Measurements from ENCODE around the gene LPP.
"Not testable (repeated sequence)": the region's sequence is repeated elsewhere in the genome, so short reads cannot be mapped to it uniquely, and the experiment has no call there.

LPP gene

DNA sequence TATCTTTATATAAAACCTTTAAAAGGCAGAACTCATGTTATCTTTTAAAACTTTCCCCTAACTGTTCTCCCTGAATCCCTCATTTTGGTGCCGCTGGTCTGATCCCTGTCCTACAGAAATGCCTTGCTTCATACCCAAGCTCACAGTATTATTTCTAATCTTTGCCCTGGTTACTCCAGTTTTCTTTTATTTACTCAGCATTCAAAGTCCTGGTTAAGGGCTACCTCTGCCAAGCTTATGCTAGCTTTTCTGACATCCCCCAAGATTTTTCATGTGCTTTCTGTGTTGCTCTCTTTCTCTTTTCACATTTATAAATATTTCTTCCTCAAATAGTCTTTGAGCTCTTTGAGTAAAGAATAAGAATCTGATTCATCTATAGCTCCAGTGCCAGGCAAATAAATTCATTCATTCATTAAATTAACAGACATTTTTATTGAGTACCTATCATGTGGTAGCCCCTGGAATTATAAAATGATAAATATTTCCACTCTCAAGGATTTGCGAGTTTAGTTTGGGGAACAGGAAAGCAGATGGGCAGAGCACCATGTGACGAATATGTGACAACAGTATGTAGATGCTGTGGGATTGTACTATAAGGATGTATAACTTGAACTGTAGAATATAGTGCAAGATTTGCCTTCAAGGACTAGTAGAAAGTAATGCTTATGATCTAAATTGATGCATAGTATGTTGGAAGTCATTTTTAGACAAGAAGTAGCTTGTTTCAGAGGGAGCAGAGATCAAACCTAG lies 247.5 kb downstream of the LPP start:
- no peak for DNase-seq (ENCODE audit: low spot score)

DNA sequence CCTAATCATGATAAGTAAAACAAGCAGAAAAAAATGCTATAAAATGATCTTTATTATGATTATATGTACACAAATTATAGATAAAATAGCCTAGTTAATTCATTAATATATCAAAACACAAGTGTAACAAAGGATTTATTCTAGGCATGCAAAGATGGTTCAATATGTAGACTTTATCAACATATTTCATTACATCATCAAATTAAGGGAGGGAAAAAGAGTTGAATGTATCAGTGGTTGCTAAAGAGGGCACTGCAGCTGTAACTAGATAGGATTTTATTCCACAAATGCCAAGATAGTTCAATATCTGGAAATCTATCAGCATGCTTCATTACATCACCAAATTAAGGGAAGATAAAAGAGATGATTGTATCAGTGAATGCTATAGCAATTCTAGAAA lies 248.3 kb downstream of the LPP start:
- no peak for DNase-seq (ENCODE audit: low spot score)

DNA sequence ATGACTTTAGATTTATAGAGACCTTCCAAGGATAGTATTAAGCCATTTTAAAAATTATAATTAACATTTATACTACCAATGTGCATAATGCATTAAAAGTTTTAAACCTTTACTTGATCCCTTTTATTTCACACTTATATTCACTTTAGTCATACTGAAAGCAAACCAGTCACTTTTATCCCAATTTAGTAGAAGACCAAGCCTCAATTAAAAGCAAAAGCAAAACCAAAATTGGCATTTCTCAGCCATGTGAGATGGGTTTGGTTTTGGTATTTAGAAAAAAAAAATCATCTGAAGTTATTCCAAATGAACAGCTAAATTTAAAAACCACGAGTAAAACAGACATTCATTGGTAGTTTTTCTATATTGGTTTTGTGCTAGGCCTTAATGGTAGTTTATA lies 249.4 kb downstream of the LPP start:
- DNase-seq (ENCODE audit: low spot score) = no peak

DNA sequence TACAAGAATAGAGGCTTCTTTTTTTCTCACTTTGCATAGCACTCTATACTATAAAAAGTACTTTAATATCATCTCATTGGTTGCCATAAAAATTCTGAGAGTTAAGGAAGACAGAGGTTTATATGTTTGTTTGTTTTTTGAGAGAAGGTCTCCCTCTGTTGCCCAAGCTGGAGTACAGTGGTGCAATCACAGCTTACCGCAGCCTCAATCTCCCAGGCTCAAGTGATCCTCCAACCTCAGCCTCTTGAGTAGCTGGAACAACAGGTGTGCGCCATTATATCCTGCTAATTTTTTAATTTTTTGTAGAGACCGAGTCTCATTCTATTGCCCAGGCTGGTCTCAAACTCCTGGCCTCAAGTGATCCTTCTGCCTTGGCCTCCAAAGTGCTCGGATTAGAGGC lies 250.2 kb downstream of the LPP start:
- no peak for DNase-seq (ENCODE audit: low spot score)

DNA sequence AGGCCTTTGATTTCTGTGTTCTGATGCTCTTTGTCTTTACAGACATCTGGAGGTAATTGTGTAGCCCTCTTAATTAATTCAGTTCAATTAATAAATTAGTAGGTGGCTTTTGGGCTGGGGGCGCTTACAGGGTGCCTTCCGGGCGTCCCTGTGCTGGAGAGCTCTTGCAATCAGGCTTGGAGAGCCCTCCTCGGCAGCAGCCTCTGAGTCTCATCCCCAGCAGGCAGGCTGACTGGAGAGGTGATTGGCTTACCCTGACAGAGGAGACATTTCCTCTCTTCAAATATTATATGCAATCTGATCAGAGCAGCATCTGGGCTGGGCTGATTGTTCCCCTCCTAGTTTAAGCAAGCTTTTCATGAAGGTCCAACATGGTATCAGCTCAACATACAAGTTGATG lies 250.7 kb downstream of the LPP start:
- no peak for DNase-seq (ENCODE audit: low spot score)

DNA sequence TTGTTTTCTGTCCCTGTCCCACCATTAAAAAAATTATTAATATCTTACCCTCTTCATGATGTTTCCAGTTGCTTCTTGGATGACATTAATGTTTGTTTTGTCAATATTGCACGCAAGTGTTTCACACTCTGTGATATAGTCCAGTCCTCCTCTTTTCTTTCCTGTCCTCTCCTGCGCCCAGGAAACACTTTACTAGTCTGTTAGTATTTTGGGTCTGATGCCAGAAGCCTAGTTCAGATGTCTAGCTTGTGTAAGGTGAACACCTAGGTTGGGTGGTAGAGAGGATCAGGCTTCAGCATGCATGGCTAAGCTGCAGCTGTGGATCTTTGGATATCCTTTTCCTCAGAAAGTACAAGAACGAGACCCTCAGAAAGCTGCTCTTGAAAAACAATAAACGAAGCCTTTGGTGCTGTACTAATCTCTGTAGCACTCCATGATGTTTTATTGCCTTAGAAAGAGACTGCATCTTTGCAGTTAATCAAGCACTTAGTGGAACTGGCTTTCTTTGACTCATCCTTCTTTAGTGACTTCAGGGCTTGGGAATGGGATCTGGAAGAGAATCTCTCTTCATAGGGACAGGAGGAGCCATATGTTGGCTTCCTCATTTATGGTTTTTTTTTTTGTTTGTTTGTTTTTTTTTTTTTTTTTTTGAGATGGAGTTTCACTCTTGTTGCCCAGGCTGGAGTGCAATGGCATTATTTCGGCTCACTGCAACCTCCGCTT lies 253.4 kb downstream of the LPP start:
- no peak for DNase-seq (ENCODE audit: low spot score)

DNA sequence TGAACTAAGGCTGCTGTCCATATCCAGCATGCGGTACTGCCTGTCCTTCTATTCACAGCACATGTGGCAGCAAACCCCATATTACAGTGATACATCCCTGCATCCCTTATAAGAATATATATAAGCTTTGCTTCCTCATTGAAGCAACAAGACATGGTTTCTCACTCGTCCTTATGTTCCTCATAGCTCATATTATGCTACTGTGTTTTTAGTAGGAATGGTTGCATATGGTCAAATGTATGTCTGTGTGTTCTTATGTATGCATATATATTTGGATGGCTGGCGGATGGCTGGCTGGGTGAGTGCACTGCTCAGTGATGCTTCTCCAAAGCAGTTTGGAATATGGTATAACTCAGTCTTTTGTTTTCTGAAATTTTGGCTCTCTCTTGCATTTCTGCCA lies 254.9 kb downstream of the LPP start:
- DNase-seq (ENCODE audit: low spot score) = no peak

DNA sequence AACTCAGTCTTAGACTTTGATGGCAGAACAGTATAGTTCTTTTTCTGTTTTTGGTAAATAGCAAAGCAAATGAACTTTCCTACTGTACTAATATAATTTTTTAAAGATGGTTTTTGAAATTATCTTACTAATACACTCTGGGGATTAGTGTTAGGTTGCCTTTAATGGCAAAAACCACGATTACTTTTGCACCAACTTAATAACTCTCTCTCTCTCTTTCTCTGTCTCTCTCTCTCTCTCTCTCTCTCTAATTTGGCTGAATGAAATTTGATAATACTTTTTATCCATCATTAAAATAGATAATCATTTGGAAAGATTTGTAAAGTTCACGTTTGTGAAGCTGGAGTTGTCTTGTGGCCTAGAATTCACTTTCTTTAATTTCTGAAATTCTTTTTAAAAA lies 257.8 kb downstream of the LPP start:
- DNase-seq (ENCODE audit: low spot score) = no peak

DNA sequence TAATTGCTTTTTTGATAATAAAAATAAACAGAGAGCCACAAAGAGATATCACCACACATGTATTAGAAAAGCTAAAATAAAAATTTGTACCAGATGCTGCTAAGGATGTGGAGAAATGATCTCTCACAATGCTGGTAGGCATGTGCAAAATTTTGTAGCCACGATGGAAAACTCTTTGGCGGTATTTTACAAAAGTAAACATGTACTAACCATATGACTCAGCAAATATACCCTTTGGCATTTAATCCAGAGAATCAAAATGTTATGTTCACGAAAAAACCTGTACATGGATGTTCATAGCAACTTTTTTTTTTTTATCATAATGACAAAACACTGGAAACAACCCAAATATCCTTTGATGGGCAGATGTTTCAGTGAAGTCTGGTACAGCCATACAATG lies 261.2 kb downstream of the LPP start:
- no peak for DNase-seq (ENCODE audit: low spot score)

DNA sequence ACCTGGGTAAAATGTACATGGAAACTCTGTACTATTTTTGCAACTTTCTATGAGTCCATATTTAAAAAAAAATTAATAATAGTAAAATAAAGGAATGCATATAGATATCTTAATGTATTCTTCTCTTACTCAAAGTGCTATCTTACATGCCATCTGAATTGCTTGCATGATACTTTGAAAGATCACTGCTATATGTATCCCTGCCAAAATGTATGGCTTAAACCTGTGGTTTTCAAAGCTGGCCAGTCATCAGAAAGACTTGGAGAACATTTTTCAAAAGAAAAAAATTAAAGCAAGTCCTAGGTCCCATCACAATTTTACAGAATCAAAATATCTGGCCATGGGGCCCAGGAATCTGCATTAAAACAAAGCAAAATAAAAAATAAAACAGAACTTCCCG lies 262.1 kb downstream of the LPP start:
- DNase-seq (ENCODE audit: low spot score) = no peak

DNA sequence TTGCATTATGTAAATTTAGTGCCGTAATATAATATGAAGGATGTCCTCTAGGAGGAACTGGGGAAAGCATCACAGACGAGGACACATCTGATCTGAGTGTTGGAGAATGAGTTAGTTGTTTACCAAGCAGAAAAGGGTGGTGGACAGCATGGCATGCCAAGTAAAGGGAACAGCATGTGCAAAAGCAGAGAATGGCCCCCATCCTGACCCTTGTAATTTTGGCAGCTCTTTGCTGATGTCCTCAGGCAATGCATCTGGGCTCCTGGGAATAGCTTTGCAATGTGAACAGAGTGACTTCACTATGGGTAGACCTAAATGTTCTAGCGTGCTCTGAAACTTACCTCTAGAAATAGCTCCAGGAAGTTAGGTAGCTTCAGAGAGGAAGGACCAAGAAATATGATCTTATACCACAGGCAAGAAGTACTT lies 263.3 kb downstream of the LPP start:
- DNase-seq (ENCODE audit: low spot score) = no peak

DNA sequence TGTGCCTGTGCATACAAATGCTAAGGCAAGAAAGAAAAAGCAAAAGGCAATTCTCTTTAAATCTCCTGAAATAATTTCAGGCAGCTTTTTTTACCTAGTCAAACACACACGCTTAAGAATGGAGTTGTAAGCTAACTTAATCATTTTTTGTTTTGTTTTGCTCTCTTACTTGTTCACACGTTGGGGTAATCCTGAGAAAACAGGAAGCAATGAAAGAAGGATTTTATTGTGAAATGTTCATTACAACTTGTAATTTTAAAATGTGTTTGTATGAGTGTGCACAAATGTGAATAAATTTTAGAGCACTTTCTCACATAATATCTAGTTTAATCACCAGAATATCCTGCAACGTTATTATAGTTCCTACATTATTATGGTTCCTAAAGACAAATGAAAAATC lies 263.8 kb downstream of the LPP start:
- no peak for DNase-seq (ENCODE audit: low spot score)

DNA sequence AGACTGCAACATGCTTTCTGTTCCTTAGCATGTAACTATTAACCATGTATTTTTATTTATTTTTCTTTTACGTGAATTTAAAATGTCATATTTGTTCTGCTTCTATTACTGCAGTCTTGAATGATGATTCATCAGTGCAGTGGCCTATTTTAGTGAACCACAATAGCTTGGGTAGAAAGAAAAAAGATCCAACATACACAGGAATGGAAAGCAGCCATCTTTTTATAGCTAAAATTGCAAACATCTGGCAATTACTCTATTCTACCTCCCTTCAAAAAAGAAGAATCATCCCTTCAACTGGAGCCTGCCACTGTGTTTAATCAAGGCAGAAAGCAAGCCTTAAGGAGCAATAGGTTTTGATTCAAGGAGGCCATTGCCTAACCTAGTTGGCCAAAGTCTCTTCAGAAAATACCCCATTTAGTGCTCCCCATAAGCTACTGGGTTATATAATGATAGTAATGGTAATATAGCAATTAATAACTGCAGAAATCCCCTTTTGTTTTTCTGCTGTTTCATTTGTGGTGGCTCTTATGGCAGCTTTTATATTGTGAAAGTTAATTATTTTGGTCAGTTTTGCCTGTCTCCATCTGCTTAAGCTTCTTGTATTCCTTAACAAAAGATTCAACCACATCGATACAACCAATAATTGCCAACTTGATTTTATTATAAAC lies 267.3 kb downstream of the LPP start:
- peak; percentile 39 for DNase-seq (ENCODE audit: low spot score)

DNA sequence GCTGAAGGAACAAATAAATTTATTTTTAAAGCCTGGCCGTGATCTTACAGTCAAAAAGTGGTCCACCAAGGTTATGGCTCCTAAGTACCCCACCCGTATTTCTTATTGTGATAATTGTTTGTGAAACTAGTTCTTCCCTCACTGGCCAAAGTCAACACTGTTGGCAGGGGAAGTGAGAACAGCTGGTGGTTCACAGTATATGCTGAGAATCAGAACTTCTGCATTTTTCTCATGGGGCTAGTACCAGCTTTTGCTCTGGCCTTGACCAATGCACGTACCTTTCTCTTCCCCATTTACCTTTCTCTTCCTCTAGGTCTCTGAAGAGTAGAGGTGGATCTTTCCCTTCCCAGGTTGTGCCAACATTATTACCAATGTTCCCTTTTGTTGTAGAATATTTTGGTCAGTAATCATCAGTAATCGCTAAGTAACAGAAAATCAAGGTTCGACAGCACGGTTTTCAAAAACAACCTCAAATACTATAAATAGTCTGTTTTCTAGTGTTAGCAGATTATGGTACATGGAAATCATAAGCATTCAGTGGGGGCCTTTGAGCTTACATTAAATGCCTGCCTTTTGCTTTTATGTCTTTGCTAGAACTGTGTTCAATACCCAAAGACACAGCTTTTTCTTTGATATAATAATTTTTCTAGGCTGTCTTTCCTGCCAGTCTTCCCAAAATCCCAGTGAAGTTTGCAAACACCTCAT lies 268.0 kb downstream of the LPP start:
- no peak for DNase-seq (ENCODE audit: low spot score)

DNA sequence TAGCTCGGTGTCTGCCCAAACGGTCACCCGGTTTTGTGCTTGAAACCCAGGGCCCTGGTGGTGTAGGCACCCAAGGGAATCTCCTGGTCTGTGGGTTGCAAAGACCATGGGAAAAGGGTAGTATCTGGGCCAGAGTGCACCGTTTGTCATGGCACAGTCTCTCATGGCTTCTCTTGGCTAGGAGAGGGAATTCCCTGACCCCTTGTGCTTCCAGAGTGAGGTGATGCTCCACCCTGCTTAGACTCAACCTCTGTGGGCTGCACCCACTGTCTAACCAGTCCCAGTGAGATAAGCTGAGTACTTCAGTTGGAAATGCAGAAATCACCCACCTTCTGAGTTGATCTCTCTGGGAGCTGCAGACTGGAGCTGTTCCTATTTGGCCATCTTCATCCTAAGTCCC lies 274.0 kb downstream of the LPP start:
- DNase-seq (ENCODE audit: low spot score) = not testable (repeated sequence)

DNA sequence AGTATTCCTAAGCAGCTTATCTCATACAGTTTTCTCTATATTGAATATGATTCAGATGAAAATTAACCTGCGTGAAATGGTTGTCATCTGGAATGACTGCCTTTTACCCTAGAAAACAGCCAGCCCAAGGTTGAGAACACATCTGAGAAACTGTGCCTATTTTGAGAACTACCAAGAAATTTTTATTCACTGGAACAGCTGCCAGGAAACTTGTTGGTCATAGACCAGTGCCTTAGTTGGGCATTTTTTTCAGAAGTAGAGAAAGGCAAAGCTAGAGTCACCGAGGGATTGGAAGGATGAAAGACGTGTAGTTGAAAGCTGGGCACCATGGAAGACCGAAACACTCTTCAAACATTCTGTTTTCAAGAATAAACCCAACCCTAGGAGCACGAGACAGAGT lies 277.1 kb downstream of the LPP start:
- no peak for DNase-seq (ENCODE audit: low spot score)

DNA sequence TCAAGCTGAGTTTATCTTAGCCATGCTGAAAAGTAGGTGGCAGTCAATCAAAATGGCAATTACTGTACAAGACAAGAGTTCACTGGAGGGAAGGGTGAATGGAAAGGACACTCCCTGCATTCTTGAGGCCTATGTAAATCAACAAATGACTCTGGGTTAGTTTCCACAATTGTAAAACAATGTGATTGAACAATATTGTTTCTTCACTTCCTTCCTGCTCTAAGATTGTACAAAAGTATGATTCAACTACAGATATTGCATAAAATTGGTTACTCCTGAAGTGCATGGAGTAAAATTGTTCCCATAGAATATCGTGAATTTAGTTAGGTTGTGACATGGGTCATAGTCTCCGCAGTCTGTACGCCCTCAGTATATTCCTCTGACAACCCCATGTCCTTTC lies 277.6 kb downstream of the LPP start:
- peak; percentile 9 for DNase-seq (ENCODE audit: low spot score)

DNA sequence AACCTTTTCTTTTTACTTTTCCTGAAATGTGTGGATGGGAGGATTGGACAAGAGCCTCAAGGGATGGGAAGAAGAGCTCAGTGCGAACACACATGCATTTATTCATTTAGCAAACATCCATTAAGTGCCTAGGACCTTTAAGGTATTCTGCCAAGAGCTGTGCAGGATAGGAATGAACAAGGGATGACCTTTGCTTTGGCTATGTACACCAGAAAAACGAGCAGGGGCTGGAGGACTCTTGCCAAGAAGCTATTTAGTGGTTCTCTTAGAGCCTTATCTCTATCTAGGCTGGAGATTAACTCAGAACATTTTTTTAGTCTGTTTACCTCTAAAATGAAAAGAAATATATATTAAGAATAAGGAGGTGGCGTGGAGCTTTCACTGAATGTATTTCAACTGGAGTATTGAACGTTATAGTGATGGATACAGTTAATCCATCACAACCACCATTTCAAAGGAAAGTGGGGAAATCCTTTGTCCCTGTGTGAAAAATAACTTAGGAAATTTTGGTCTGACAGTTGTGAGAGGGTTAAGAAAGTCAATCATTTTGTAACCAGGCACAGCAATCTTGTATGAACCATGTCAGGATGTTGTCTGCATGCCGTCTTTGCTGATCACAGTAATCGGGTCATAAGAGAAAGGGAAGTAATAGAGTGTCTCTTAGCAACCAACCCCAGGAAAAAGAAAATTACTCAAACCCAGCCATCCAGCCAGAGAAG lies 279.0 kb downstream of the LPP start:
- no peak for DNase-seq (ENCODE audit: low spot score)

DNA sequence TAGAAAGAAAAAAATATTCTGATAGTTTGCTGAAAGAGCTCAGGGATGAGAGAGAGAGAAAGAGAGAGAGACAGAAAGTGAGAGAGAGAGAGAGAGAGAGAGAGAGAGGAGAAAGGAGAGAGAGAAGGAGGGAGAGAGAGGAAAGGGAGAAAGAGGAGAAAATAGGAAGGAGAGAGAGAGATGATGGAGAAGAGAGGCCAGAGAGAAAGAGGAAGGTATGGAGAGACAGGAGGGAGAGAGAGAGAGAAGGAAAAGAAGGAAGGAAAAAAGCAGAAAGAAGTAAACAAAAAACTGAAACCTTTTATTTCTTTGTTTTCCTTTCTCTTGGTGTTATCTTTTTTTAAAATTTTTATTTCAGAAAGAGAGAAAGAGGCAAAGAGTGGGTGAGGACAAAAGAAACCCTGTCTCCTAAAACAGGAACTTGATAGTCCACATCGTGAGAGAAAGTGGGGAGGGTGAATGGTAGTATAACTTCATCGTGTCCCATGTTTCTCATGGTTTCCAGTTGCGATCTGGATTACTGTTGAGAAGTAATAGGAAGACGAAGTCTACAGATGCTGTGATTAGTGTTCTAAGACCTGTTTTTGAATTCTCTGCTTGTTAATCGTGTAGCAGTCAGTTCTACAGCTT lies 279.7 kb downstream of the LPP start:
- DNase-seq (ENCODE audit: low spot score) = no peak

DNA sequence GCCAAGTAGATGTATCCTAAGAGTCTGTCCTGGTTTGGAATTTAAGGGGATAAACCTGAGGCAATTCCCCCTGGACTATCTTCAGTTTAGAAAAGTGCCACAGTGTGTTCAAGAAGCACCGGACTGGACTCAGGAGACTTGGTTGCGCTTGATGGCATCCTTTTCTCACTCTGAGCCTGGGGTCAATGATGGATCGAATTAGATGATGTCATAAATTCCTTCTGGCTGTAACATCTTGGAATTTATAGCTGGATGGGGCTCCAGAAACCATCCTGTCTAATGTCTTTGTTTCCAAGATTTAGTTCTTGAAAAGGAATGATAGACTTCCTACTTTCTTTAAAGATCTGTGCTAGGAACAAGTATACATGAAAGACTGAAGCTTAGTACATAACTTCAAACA lies 280.6 kb downstream of the LPP start:
- DNase-seq (ENCODE audit: low spot score) = no peak

DNA sequence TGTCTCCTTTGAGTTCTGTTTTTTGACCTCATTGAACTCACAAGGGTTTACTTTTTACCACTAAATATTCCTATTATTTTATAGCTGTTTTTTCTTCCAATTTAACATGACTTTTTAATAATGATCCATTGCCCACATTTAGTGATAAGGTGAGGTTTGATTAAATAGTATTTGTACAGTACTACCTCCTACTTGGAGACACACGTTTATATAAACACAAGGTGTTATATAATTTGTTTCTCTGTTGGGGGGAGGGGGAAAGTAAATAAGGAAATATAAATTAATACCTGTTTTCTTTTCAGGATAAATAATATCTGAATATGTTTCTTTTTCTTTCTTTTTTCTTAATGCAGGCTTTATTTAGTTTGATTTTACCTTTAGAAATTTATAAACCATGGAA lies 281.3 kb downstream of the LPP start:
- DNase-seq (ENCODE audit: low spot score) = no peak

DNA sequence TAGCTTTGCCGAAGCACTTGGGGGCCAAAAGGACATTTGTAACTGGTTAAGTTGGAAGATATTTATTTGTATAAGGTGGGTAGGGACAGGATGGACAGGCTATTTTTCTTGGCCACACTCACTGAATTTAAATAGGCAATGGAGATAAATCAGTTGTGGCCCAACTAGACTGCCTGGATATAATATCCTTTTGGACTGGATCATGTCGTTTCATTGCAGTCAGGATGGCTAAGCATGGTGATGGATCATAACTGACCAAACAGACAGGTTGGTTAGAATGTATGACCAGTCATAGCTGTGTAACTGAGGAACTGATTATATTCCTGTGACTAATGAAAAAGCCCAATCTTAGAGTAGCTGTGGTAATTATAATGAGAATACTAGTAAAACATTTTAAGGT lies 284.0 kb downstream of the LPP start:
- no peak for DNase-seq (ENCODE audit: low spot score)

Data from AG08396 (cell line).